ENCODE data around the gene UMAD1.

Gene UMAD1

GRCh38 chr7:7850150-7850549, 209.6 kb downstream of the UMAD1 start:
- no peak for DNase-seq

GRCh38 chr7:7851381-7851780, 210.8 kb downstream of the UMAD1 start:
- no peak for DNase-seq

- no peak for DNase-seq
Measured at GRCh38 chr7:7851991-7852390, 211.4 kb downstream of the UMAD1 start.

GRCh38 chr7:7857143-7857583, 216.6 kb downstream of the UMAD1 start:
- no peak for DNase-seq

- DNase-seq: no peak
Measured at GRCh38 chr7:7858559-7858958, 218.0 kb downstream of the UMAD1 start.

GRCh38 chr7:7859411-7859810, 218.9 kb downstream of the UMAD1 start:
- no peak for DNase-seq

- DNase-seq: no peak
Measured at GRCh38 chr7:7861211-7861633, 220.7 kb downstream of the UMAD1 start.

- no peak for DNase-seq
Measured at GRCh38 chr7:7862393-7862792, 221.8 kb downstream of the UMAD1 start.

- no peak for DNase-seq
Measured at GRCh38 chr7:7867846-7868571, 227.5 kb downstream of the UMAD1 start.

- no peak for DNase-seq
Measured at GRCh38 chr7:7868572-7868899, 228.0 kb downstream of the UMAD1 start.

- no peak for DNase-seq
Measured at GRCh38 chr7:7869036-7869435, 228.5 kb downstream of the UMAD1 start.

GRCh38 chr7:7869651-7870050, 229.1 kb downstream of the UMAD1 start:
- DNase-seq: no peak

- no peak for DNase-seq
Measured at GRCh38 chr7:7870555-7870954, 230.0 kb downstream of the UMAD1 start.

- DNase-seq: no peak
Measured at GRCh38 chr7:7876419-7876818, 235.9 kb downstream of the UMAD1 start.

- DNase-seq: no peak
Measured at GRCh38 chr7:7881581-7881980, 241.0 kb downstream of the UMAD1 start.

- no peak for DNase-seq
Measured at GRCh38 chr7:7882888-7883287, 242.3 kb downstream of the UMAD1 start.

GRCh38 chr7:7883394-7883793, 242.8 kb downstream of the UMAD1 start:
- no peak for DNase-seq

- DNase-seq: no peak
Measured at GRCh38 chr7:7884855-7885254, 244.3 kb downstream of the UMAD1 start.

GRCh38 chr7:7889791-7890568, 249.4 kb downstream of the UMAD1 start:
- no peak for DNase-seq

- DNase-seq: no peak
Measured at GRCh38 chr7:7895004-7895650, 254.6 kb downstream of the UMAD1 start.

GRCh38 chr7:7895754-7896153, 255.2 kb downstream of the UMAD1 start:
- no peak for DNase-seq

GRCh38 chr7:7897509-7897908, 257.0 kb downstream of the UMAD1 start:
- no peak for DNase-seq

GRCh38 chr7:7897949-7898515, 257.5 kb downstream of the UMAD1 start:
- DNase-seq: no peak

GRCh38 chr7:7902845-7903244, 262.3 kb downstream of the UMAD1 start:
- no peak for DNase-seq
